BE2C (cell line): ENCODE results near the gene NXPH2.
"Not testable (repeated sequence)": the region's sequence is repeated elsewhere in the genome, so short reads cannot be mapped to it uniquely, and the experiment has no call there.

Source experiments
- DNase-seq: peaks from one replicate; pipeline ENCODE4 v3.0.0-alpha.2; 2020
- H3K27me3 ChIP-seq: fragments of 250-450 bp; sonication (Bioruptor Pico); 2 replicates; pipeline ENCODE4 v1.5.1; 2020; ENCODE audit warnings: mild to moderate bottlenecking
- H3K36me3 ChIP-seq: fragments of 250-450 bp; sonication (Bioruptor Pico); 2 replicates; pipeline ENCODE4 v1.5.1; 2020; ENCODE audit warnings: mild to moderate bottlenecking
- H3K4me1 ChIP-seq: fragments of 250-450 bp; sonication (Bioruptor Pico); 2 replicates; pipeline ENCODE4 v1.5.1; 2020
- H3K4me3 ChIP-seq: 2 replicates; pipeline ENCODE4 v1.5.1; 2011; ENCODE audit warnings: low read depth, low read length
- H3K9me3 ChIP-seq: fragments of 250-450 bp; sonication (Bioruptor Pico); 2 replicates; pipeline ENCODE4 v1.5.1; 2020
- CTCF ChIP-seq: IDR thresholded peaks from 2 replicates; pipeline ENCODE4 v1.5.1; 2012; ENCODE audit warnings: mild to moderate bottlenecking, low read depth, low read length

The NXPH2 gene

GRCh38 chr2:138652378-138652777 lies 127.8 kb downstream of the NXPH2 start:
- no peaks in the 10 kb centered on the region for H3K27me3 ChIP-seq
- no peak for DNase-seq
- H3K36me3 ChIP-seq = no peaks in the 10 kb centered on the region
- TF ChIP-seq CTCF = no peak
- no peaks in the 10 kb centered on the region for H3K4me1 ChIP-seq
- no peaks in the 10 kb centered on the region for H3K9me3 ChIP-seq
- H3K4me3 ChIP-seq = no peak overlapping the region

GRCh38 chr2:138649571-138649970 lies 130.6 kb downstream of the NXPH2 start:
- H3K4me1 ChIP-seq = no peaks in the 10 kb centered on the region
- TF ChIP-seq CTCF = no peak
- no peaks in the 10 kb centered on the region for H3K36me3 ChIP-seq
- DNase-seq = no peak
- no peaks in the 10 kb centered on the region for H3K27me3 ChIP-seq
- H3K4me3 ChIP-seq = no peak overlapping the region
- H3K9me3 ChIP-seq = no peaks in the 10 kb centered on the region

GRCh38 chr2:138648606-138649005 lies 131.6 kb downstream of the NXPH2 start:
- H3K4me3 ChIP-seq = no peak overlapping the region
- no peak for DNase-seq
- no peak for TF ChIP-seq CTCF

GRCh38 chr2:138644776-138645175 lies 135.4 kb downstream of the NXPH2 start:
- H3K4me3 ChIP-seq, H3K27me3 ChIP-seq, H3K4me1 ChIP-seq, H3K36me3 ChIP-seq, H3K9me3 ChIP-seq, DNase-seq: not testable (repeated sequence)

More at GRCh38 chr2:138648606-138649005, 131.6 kb downstream of the NXPH2 start:
- Histone ChIP-seq H3K4me1 (no peaks in the 10 kb centered on the region), H3K27me3 (no peaks in the 10 kb centered on the region), H3K9me3 (no peaks in the 10 kb centered on the region), H3K36me3 (no peaks in the 10 kb centered on the region)

GRCh38 chr2:138640921-138641676 lies 139.1 kb downstream of the NXPH2 start:
- H3K9me3 ChIP-seq = no peaks in the 10 kb centered on the region
- no peak overlapping the region for H3K4me3 ChIP-seq
- TF ChIP-seq CTCF = no peak
- H3K36me3 ChIP-seq = no peaks in the 10 kb centered on the region
- no peak for DNase-seq
- H3K27me3 ChIP-seq = no peaks in the 10 kb centered on the region
- no peaks in the 10 kb centered on the region for H3K4me1 ChIP-seq

- no peaks in the 10 kb centered on the region for H3K36me3 ChIP-seq
- TF ChIP-seq CTCF = no peak
- no peaks in the 10 kb centered on the region for H3K27me3 ChIP-seq
- H3K4me1 ChIP-seq = no peaks in the 10 kb centered on the region
- DNase-seq = no peak
- H3K9me3 ChIP-seq = no peaks in the 10 kb centered on the region
- H3K4me3 ChIP-seq = no peak overlapping the region
Observed at GRCh38 chr2:138637686-138638085, 142.5 kb downstream of the NXPH2 start.
